B cell (primary cell): Measurements from ENCODE around the gene SLC12A3.

Experiments
- CTCF ChIP-seq: fragments of 200-600 bp; IDR thresholded peaks from one replicate; pipeline ENCODE4 v1.8.0; 2022; ENCODE audit warnings: antibody characterized with exemption, mild to moderate bottlenecking
- EZH2 ChIP-seq: IDR thresholded peaks from 2 replicates; pipeline ENCODE4 v1.6.1; 2012; ENCODE audit warnings: borderline replicate concordance, low read depth, mild to moderate bottlenecking, moderate library complexity, low read length; ENCODE audit not compliant: insufficient read depth, poor library complexity, severe bottlenecking

DNA sequence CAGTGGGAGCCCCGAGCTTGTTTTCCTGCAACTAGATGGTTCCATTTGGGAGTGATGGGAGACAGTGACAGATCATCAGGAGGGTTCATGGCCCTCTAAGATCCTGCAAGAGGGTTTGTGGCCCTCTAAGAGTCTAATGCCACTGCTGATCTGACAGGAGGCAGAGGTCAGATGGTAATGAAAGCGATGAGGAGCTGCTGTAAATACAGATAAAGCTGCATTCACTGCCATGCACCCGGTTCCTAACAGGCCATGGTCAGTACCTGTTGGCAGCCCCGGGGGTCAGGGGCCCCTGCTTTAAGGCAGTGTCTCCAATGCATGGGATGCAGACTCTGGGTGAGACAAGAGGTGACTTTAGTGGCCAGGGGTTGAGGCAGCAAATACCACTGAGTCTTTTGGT is 30.8 kb downstream of the SLC12A3 start:
- TF ChIP-seq CTCF = no peak
- no peak for TF ChIP-seq EZH2
